Measurements from ENCODE around the gene CEP112. TPM values are rescaled to one million over a fixed set of nuclear protein-coding genes. Genes with fewer than 3 reads are reported as not detected.

The CEP112 gene
- total and polyA plus RNA-seq, 2 donors (not counting 3 experiments of a cell fraction or from before 2014, with no cell fraction given), result 1.5 to 25.3 TPM

DNA sequence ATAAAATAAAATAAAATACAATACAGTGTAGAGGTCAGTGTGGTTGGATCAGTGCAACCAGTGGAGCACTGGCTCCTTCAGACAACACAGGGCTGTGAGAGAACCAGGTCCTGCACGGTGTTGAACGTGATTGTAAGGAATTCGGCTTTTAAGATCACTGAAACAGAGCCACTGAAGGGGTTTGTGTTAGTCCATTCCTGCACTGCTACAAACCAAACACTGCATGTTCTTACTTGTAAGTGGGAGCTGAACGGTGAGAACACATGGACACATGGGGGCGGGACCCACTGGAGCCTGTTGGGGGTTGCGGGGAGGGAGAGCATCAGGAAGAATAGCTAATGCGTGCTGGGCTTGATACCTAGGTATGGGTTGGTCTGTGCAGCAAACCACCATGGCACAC lies 437.3 kb downstream of the CEP112 start:
- ChIA-PET CTCF (no interaction called here), POLR2A (no interaction called here)
- H4K20me1 ChIP-seq (replicated peaks; ENCODE audit: control insufficient read depth, extremely low read depth, insufficient read depth, low read length), result no peaks in the 10 kb centered on the region
- dilution Hi-C loops (cut with MboI; ENCODE audit: extremely low pct_ligation_motif_present, low sequenced_read_pairs) (no loop called here), intact Hi-C loops (cut with micrococcal nuclease) (no loop called here)
- no peak overlapping the region for H3K4me2 ChIP-seq (ENCODE audit: insufficient read depth, low read length)
- H3K27ac ChIP-seq (ENCODE audit: insufficient read depth, low read depth, low read length), result no peak overlapping the region
- H3K9me3 ChIP-seq (replicated peaks; ENCODE audit: control insufficient read depth, insufficient read depth, low read length), result no peaks in the 10 kb centered on the region
- no peaks in the 10 kb centered on the region for H3K79me2 ChIP-seq (ENCODE audit: control insufficient read depth, insufficient read depth, low read length)
- H3K9ac ChIP-seq (replicated peaks; ENCODE audit: extremely low read depth, insufficient read depth, low read length), result no peak overlapping the region
- no peaks in the 10 kb centered on the region for H3K36me3 ChIP-seq (ENCODE audit: control insufficient read depth in 2 of 2, extremely low read depth in 1 of 2, insufficient read depth in 2 of 2, low read length in 2 of 2)
- DNase-seq (ENCODE audit: low read depth, low spot score) (no peak), FAIRE-seq (no peak)
- H3K9me1 ChIP-seq (replicated peaks; ENCODE audit: control insufficient read depth, extremely low read depth, insufficient read depth, low read length), result no peaks in the 10 kb centered on the region
- no peaks in the 10 kb centered on the region for H3K27me3 ChIP-seq (ENCODE audit: control insufficient read depth in 2 of 2, insufficient read depth in 2 of 2, low read length in 2 of 2)
- no peak overlapping the region for H3K4me3 ChIP-seq (replicated peaks in 1 of 3; ENCODE audit: insufficient read depth in 1 of 3, low read depth in 1 of 3, low read length in 3 of 3)
- H2AFZ ChIP-seq (ENCODE audit: low read depth, low read length), result no peak overlapping the region
- no TSS peak for BruUV-seq (replicated peaks)
- H3K4me1 ChIP-seq (ENCODE audit: control insufficient read depth, extremely low read depth, insufficient read depth, low read length), result no peaks in the 10 kb centered on the region
- TF ChIP-seq GATA2 (IDR thresholded peaks at IDR 0.05; ENCODE audit: insufficient read depth, insufficient read length, low read depth, low read length) (no peak), CTCF (IDR thresholded peaks at IDR 0.05; ENCODE audit: extremely low read depth in 1 of 2, insufficient read depth in 1 of 2, low read depth in 1 of 2, low read length in 2 of 2) (no peak), FOS (IDR thresholded peaks at IDR 0.05; ENCODE audit: borderline replicate concordance, insufficient read depth, low read length) (no peak), JUN (IDR thresholded peaks at IDR 0.05; ENCODE audit: borderline replicate concordance, insufficient read depth, insufficient read length, low read depth) (no peak)

DNA sequence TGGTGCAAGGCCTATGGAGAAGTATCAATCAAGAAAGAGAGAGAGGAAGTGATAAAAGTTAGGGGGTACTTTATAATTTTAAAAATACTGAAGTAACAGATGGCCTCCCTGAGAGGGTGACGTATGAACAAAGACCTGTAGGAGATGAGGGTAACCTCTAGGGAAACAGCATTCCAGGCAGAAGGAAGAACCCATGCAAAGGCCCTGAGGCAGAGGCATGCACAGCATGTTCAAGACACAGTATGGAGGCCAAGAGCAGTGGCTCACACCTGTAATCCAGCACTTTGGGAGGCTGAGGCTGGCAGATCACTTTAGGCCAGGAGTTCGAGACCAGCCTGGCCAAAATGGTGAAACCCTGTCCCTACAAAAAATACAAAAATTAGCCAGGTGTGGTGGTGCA lies 437.9 kb downstream of the CEP112 start:
- no peak for TF ChIP-seq FOS (IDR thresholded peaks at IDR 0.05; ENCODE audit: borderline replicate concordance, insufficient read depth, low read length)
- TF ChIP-seq MYC (IDR thresholded peaks at IDR 0.05; ENCODE audit: low read depth, low read length), result no peak
- TF ChIP-seq JUN (IDR thresholded peaks at IDR 0.05; ENCODE audit: borderline replicate concordance, insufficient read depth, insufficient read length, low read depth), result no peak
- no peak for TF ChIP-seq EZH2 (IDR thresholded peaks at IDR 0.05; ENCODE audit: borderline replicate concordance, low read depth, low read length, severe bottlenecking)
- TF ChIP-seq POLR2A (IDR thresholded peaks at IDR 0.05; ENCODE audit: low read depth, low read length), result no peak
- no peak for TF ChIP-seq GATA2 (IDR thresholded peaks at IDR 0.05; ENCODE audit: insufficient read depth, insufficient read length, low read depth, low read length)
- TF ChIP-seq CTCF (IDR thresholded peaks at IDR 0.05; ENCODE audit: extremely low read depth in 1 of 2, insufficient read depth in 1 of 2, low read depth in 1 of 2, low read length in 2 of 2), result no peak
- no peak for TF ChIP-seq POLR2AphosphoS5 (IDR thresholded peaks at IDR 0.05; ENCODE audit: insufficient read depth, low read depth, low read length)
- TF ChIP-seq, protein P1, sequence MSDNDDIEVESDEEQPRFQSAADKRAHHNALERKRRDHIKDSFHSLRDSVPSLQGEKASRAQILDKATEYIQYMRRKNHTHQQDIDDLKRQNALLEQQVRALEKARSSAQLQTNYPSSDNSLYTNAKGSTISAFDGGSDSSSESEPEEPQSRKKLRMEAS (IDR thresholded peaks at IDR 0.05; ENCODE audit: insufficient read depth, insufficient read length), result no peak
- no peaks in the 10 kb centered on the region for H3K4me1 ChIP-seq (ENCODE audit: control insufficient read depth, extremely low read depth, insufficient read depth, low read length)
- dilution Hi-C loops (cut with MboI; ENCODE audit: extremely low pct_ligation_motif_present, low sequenced_read_pairs), result no loop called here
- no peak overlapping the region for H3K4me3 ChIP-seq (replicated peaks in 1 of 3; ENCODE audit: insufficient read depth in 1 of 3, low read depth in 1 of 3, low read length in 3 of 3)
- intact Hi-C loops (cut with micrococcal nuclease), result no loop called here
- DNase-seq (ENCODE audit: low read depth, low spot score) (no peak), FAIRE-seq (no peak)
- no peak overlapping the region for H3K27ac ChIP-seq (ENCODE audit: insufficient read depth, low read depth, low read length)
- H2AFZ ChIP-seq (ENCODE audit: low read depth, low read length), result no peak overlapping the region
- H3K27me3 ChIP-seq (ENCODE audit: control insufficient read depth in 2 of 2, insufficient read depth in 2 of 2, low read length in 2 of 2), result no peaks in the 10 kb centered on the region
- no TSS peak for BruUV-seq (replicated peaks)
- no peaks in the 10 kb centered on the region for H3K9me3 ChIP-seq (replicated peaks; ENCODE audit: control insufficient read depth, insufficient read depth, low read length)
- H3K36me3 ChIP-seq (ENCODE audit: control insufficient read depth in 2 of 2, extremely low read depth in 1 of 2, insufficient read depth in 2 of 2, low read length in 2 of 2), result no peaks in the 10 kb centered on the region
- POLR2A ChIA-PET, result no interaction called here
- no peaks in the 10 kb centered on the region for H3K79me2 ChIP-seq (ENCODE audit: control insufficient read depth, insufficient read depth, low read length)
- no peaks in the 10 kb centered on the region for H3K9me1 ChIP-seq (replicated peaks; ENCODE audit: control insufficient read depth, extremely low read depth, insufficient read depth, low read length)
- H3K9ac ChIP-seq (replicated peaks; ENCODE audit: extremely low read depth, insufficient read depth, low read length), result no peak overlapping the region
- H4K20me1 ChIP-seq (replicated peaks; ENCODE audit: control insufficient read depth, extremely low read depth, insufficient read depth, low read length), result no peaks in the 10 kb centered on the region
- CTCF ChIA-PET, result no interaction called here
- no peak overlapping the region for H3K4me2 ChIP-seq (ENCODE audit: insufficient read depth, low read length)

All from endothelial cell of umbilical vein (primary cell).